ENCODE results near the gene CLIP1. TPM values are rescaled to one million over a fixed set of nuclear protein-coding genes. Genes with fewer than 3 reads are reported as not detected.

Gene CLIP1
- total and polyA plus RNA-seq, 2 of the 4 experiments (the other 2 are of a cell fraction) = 38.0 to 54.8 TPM

DNA sequence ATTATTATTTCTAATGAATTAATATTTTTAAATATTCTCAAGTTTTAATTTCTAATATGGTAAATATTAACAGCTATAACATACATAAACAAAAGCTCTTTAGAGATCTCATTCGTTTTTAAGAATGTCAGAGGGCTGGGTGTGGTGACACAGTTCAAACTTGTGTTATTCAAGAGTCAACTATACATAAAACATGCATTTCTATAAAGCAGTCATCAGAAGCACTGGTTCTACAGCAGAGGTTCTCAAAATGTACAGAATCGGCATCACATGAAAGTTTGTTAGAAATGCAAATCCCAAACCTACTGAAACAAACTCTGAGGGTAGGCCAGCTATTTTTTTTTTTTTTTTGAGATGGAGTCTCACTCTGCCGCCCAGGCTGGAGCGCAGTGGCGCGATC is 34.6 kb downstream of the CLIP1 start:
- no peak overlapping the region for H4K8ac ChIP-seq (ENCODE audit: low read depth in 2 of 2, low read length in 2 of 2)
- H2BK5ac ChIP-seq (ENCODE audit: low read depth, low read length, poor library complexity, severe bottlenecking) = no peak overlapping the region
- peaks cover 4% of the 10 kb centered on the region for H3K4me1 ChIP-seq (ENCODE audit: control insufficient read depth, insufficient read depth, low read length)
- H2BK15ac ChIP-seq (ENCODE audit: low read depth, low read length) = no peak overlapping the region
- H2BK20ac ChIP-seq (ENCODE audit: low read depth, low read length) = no peak overlapping the region
- H3K9me3 ChIP-seq (ENCODE audit: control insufficient read depth, insufficient read depth, low read length) = no peaks in the 10 kb centered on the region
- no peak overlapping the region for H2AK5ac ChIP-seq (ENCODE audit: low read depth, low read length)
- in situ Hi-C loops (cut with MboI; ENCODE audit: low sequenced_read_pairs) (no loop called here), intact Hi-C loops (cut with micrococcal nuclease) (no loop called here), dilution Hi-C loops (cut with HindIII; ENCODE audit: low sequenced_read_pairs, unreplicated experiment) (no loop called here)
- peaks cover 45 to 84% of the 10 kb centered on the region in 2 experiments for H3K79me1 ChIP-seq (ENCODE audit: low read depth in 1 of 2, low read length in 2 of 2)
- no CpG with 5 or more reads among the region's 6 CpGs for WGBS, 2 experiments (ENCODE audit: extremely low coverage in 2 of 2, insufficient read length in 1 of 2)
- H2AK9ac ChIP-seq (replicated peaks; ENCODE audit: low read depth, low read length, poor library complexity) = no peak overlapping the region
- no peaks in the 10 kb centered on the region for H3K27me3 ChIP-seq (ENCODE audit: control insufficient read depth, insufficient read depth, low read length)
- no peak overlapping the region for H3K23ac ChIP-seq (ENCODE audit: low read depth, low read length)
- H3K4me3 ChIP-seq (ENCODE audit: insufficient read depth, low read depth, low read length) = no peak overlapping the region
- peaks cover 37% of the 10 kb centered on the region for H4K20me1 ChIP-seq (ENCODE audit: insufficient read depth, low read length)
- H2AFZ ChIP-seq (replicated peaks; ENCODE audit: low read length, poor library complexity) = no peak overlapping the region
- no peak overlapping the region for H3K14ac ChIP-seq (replicated peaks; ENCODE audit: low read depth, low read length)
- H3K4me2 ChIP-seq (ENCODE audit: low read depth, low read length) = no peak overlapping the region
- peaks cover 4% of the 10 kb centered on the region; the same call in 1 of the 2 replicates for H3K36me3 ChIP-seq (ENCODE audit: control insufficient read depth, insufficient read depth, low read length)
- ChIA-PET POLR2A (ENCODE audit: unreplicated experiment) (interaction anchor here (0.6 kb wide), 1 partner anchor 19 kb away, joined by 4 read pairs; no protein-coding TSS in a partner anchor), CTCF (no interaction called here)
- no peak overlapping the region for H2BK120ac ChIP-seq (ENCODE audit: low read depth, low read length)
- no peak overlapping the region for H4K5ac ChIP-seq (ENCODE audit: low read depth, low read length)
- DNase-seq = no peak
- no peak overlapping the region for H3K9ac ChIP-seq (ENCODE audit: low read depth, low read length)
- TF ChIP-seq RFX5 (IDR thresholded peaks at IDR 0.05; ENCODE audit: low read depth, low read length) (no peak), RAD21 (IDR thresholded peaks at IDR 0.05; ENCODE audit: low read length) (no peak), MXI1 (IDR thresholded peaks at IDR 0.05; ENCODE audit: borderline replicate concordance, low read depth, low read length) (no peak), POLR2A (IDR thresholded peaks at IDR 0.05; ENCODE audit: low read depth, low read length) (no peak), CHD1 (IDR thresholded peaks at IDR 0.05; ENCODE audit: low read depth, low read length) (no peak), MAFK (IDR thresholded peaks at IDR 0.05; ENCODE audit: low read depth, low read length) (no peak), FOS (IDR thresholded peaks at IDR 0.05; ENCODE audit: low read depth, low read length) (no peak), SMC3 (IDR thresholded peaks at IDR 0.05; ENCODE audit: low read depth, low read length) (no peak), RCOR1 (IDR thresholded peaks at IDR 0.05; ENCODE audit: insufficient replicate concordance, low read length) (no peak), NFE2L2 (IDR thresholded peaks at IDR 0.05; ENCODE audit: low read depth, low read length) (no peak), MAZ (IDR thresholded peaks at IDR 0.05; ENCODE audit: borderline replicate concordance, low read depth, low read length) (no peak)
- TF ChIP-seq, protein P1, sequence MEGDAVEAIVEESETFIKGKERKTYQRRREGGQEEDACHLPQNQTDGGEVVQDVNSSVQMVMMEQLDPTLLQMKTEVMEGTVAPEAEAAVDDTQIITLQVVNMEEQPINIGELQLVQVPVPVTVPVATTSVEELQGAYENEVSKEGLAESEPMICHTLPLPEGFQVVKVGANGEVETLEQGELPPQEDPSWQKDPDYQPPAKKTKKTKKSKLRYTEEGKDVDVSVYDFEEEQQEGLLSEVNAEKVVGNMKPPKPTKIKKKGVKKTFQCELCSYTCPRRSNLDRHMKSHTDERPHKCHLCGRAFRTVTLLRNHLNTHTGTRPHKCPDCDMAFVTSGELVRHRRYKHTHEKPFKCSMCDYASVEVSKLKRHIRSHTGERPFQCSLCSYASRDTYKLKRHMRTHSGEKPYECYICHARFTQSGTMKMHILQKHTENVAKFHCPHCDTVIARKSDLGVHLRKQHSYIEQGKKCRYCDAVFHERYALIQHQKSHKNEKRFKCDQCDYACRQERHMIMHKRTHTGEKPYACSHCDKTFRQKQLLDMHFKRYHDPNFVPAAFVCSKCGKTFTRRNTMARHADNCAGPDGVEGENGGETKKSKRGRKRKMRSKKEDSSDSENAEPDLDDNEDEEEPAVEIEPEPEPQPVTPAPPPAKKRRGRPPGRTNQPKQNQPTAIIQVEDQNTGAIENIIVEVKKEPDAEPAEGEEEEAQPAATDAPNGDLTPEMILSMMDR (conservative IDR thresholded peaks at IDR 0.05; ENCODE audit: low read depth, low read length) = no peak
- TF ChIP-seq, protein P2, sequence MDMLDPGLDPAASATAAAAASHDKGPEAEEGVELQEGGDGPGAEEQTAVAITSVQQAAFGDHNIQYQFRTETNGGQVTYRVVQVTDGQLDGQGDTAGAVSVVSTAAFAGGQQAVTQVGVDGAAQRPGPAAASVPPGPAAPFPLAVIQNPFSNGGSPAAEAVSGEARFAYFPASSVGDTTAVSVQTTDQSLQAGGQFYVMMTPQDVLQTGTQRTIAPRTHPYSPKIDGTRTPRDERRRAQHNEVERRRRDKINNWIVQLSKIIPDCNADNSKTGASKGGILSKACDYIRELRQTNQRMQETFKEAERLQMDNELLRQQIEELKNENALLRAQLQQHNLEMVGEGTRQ (IDR thresholded peaks at IDR 0.05; ENCODE audit: low read depth, low read length) = no peak
- ATAC-seq (ENCODE audit: low read depth) = no peak
- no peak overlapping the region for H4K91ac ChIP-seq (ENCODE audit: insufficient read depth, low read depth, low read length)
- no TSS peak for BruUV-seq (replicated peaks)
- H3K56ac ChIP-seq (ENCODE audit: extremely low read depth, insufficient read depth, low read length) = no peak overlapping the region
- H3K9me1 ChIP-seq (ENCODE audit: insufficient read depth, low read length) = peaks cover 13% of the 10 kb centered on the region
- no peak overlapping the region for H3K27ac ChIP-seq (ENCODE audit: insufficient read depth, low read length)
- H3K18ac ChIP-seq (ENCODE audit: low read depth, low read length) = no peak overlapping the region
- no peak overlapping the region for H3K4ac ChIP-seq (ENCODE audit: low read depth, low read length)

Measured in IMR-90 (cell line).